ENCODE results near the gene HEATR1. TPM values are rescaled to one million over a fixed set of nuclear protein-coding genes. Genes with fewer than 3 reads are reported as not detected.

Gene HEATR1
- total RNA-seq, 2 donors from 2014 or later, result 51.8 to 65.4 TPM

DNA sequence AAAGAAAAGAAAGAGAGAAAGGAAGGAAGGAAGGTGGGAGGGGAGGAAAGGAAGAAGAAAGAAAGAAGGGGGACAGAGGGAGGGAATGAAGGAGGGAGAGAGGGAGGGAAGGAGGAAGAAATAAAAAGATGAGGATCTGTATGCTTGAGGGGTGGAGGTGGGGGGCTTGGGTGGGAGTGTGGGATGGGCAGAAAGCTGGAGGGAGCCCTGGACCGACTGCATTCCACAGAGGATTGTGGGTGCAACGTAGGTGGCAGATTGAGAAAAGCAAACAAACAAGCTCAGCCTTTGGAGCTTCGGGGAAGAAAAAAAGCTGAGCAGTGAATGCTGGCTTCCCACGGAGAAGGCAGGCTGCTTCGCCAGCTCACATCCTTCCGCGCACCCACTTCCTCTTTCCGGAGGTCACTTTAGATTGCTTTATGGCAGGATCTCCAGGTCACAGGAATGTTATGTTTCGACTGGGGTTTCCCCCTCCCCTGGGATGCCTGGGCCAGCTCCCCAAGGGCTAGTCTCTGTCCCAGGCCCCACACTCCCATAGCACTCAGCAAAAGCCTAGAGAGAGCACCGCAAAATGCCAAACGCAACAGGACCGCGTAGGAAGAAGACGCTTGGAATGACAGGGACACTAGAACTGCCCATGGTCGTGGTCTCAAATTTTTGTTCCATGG, 101.2 kb downstream of the HEATR1 start:
- Mint-ChIP-seq H3K36me3 (ENCODE audit: low read depth) (no peaks in the 10 kb centered on the region), H3K4me1 (peaks cover 22% of the 10 kb centered on the region), H3K9me3 (no peaks in the 10 kb centered on the region), H3K4me3 (peak overlapping the region; percentile 46), H3K27me3 (ENCODE audit: insufficient read depth) (no peaks in the 10 kb centered on the region), H3K27ac (peak overlapping the region; percentile 97)
- H3K4me3 ChIP-seq (ENCODE audit: low read length), result peak overlapping the region; percentile 48
- TF ChIP-seq, protein P1, sequence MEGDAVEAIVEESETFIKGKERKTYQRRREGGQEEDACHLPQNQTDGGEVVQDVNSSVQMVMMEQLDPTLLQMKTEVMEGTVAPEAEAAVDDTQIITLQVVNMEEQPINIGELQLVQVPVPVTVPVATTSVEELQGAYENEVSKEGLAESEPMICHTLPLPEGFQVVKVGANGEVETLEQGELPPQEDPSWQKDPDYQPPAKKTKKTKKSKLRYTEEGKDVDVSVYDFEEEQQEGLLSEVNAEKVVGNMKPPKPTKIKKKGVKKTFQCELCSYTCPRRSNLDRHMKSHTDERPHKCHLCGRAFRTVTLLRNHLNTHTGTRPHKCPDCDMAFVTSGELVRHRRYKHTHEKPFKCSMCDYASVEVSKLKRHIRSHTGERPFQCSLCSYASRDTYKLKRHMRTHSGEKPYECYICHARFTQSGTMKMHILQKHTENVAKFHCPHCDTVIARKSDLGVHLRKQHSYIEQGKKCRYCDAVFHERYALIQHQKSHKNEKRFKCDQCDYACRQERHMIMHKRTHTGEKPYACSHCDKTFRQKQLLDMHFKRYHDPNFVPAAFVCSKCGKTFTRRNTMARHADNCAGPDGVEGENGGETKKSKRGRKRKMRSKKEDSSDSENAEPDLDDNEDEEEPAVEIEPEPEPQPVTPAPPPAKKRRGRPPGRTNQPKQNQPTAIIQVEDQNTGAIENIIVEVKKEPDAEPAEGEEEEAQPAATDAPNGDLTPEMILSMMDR (conservative IDR thresholded peaks at IDR 0.05), result no peak
- 33 to 37% methylated on average over 6 to 15 of the region's 15 CpGs for WGBS, 2 experiments (ENCODE audit: insufficient coverage in 1 of 2, insufficient read length in 1 of 2)
- H3K4me1 ChIP-seq (ENCODE audit: control insufficient read depth, insufficient read depth, low read length), result peaks cover 2% of the 10 kb centered on the region
- no peaks in the 10 kb centered on the region for H3K36me3 ChIP-seq (ENCODE audit: control insufficient read depth, insufficient read depth, low read length)
- peak; percentile 89 for DNase-seq
- H3K9ac ChIP-seq (ENCODE audit: extremely low read depth, low read length, poor library complexity, severe bottlenecking), result peak overlapping the region; percentile 33
- no peaks in the 10 kb centered on the region for H3K27me3 ChIP-seq (ENCODE audit: control insufficient read depth, insufficient read depth, low read length, poor library complexity, severe bottlenecking)
- no peaks in the 10 kb centered on the region for H3K9me3 ChIP-seq (ENCODE audit: control insufficient read depth, low read length)
- peak overlapping the region; percentile 34 for H3K27ac ChIP-seq (ENCODE audit: low read depth, low read length)

DNA sequence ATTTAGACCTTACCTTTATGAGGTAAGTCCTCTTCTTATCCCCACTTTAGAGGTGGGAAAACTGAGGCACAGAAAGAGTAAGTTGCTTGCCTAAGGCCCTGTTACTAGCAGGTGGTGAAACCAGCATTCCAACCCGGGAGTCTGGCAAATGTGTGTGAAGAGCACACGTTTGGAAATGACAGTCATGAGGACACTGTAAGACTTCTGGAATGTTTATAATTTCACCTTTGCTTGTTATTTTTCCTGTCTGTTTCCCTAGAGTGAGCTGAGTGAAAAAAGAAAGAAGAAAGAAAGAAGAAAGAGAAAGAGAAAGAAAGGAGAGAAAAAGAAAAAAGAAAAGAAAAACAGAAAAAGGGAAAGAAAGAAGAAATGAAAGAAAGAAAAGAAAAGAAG, 101.7 kb downstream of the HEATR1 start:
- no peak overlapping the region for H3K27ac ChIP-seq (ENCODE audit: low read depth, low read length)
- peaks cover 2% of the 10 kb centered on the region for H3K4me1 ChIP-seq (ENCODE audit: control insufficient read depth, insufficient read depth, low read length)
- peaks cover 22% of the 10 kb centered on the region for H3K4me1 Mint-ChIP-seq

GRCh38 chr1:236501093-236501492, 103.2 kb downstream of the HEATR1 start:
- Mint-ChIP-seq H3K27me3 (ENCODE audit: insufficient read depth) (peaks cover under 1% of the 10 kb centered on the region), H3K4me1 (peaks cover 22% of the 10 kb centered on the region), H3K36me3 (ENCODE audit: low read depth) (no peaks in the 10 kb centered on the region), H3K27ac (no peak overlapping the region), H3K4me3 (no peak overlapping the region), H3K9me3 (no peaks in the 10 kb centered on the region)
- Histone ChIP-seq H3K9me3 (ENCODE audit: control insufficient read depth, low read length) (no peaks in the 10 kb centered on the region), H3K4me3 (ENCODE audit: low read length) (no peak overlapping the region), H3K9ac (ENCODE audit: extremely low read depth, low read length, poor library complexity, severe bottlenecking) (no peak overlapping the region), H3K4me1 (ENCODE audit: control insufficient read depth, insufficient read depth, low read length) (peaks cover 2% of the 10 kb centered on the region), H3K27me3 (ENCODE audit: control insufficient read depth, insufficient read depth, low read length, poor library complexity, severe bottlenecking) (no peaks in the 10 kb centered on the region), H3K36me3 (ENCODE audit: control insufficient read depth, insufficient read depth, low read length) (no peaks in the 10 kb centered on the region), H3K27ac (ENCODE audit: low read depth, low read length) (no peak overlapping the region)
- DNase-seq, result no peak
- WGBS, 2 experiments (ENCODE audit: insufficient coverage in 1 of 2, insufficient read length in 1 of 2), result 80 to 92% methylated on average over 1 to 6 of the region's 6 CpGs
- TF ChIP-seq, protein P1 (conservative IDR thresholded peaks at IDR 0.05), result no peak

More for the DNA sequence above, 101.7 kb downstream of the HEATR1 start:
- H3K9me3 ChIP-seq (ENCODE audit: control insufficient read depth, low read length), result no peaks in the 10 kb centered on the region
- H3K9me3 Mint-ChIP-seq, result no peaks in the 10 kb centered on the region
- DNase-seq, result no peak
- H3K36me3 ChIP-seq (ENCODE audit: control insufficient read depth, insufficient read depth, low read length), result no peaks in the 10 kb centered on the region
- H3K4me3 ChIP-seq (ENCODE audit: low read length), result no peak overlapping the region
- no peaks in the 10 kb centered on the region for H3K27me3 ChIP-seq (ENCODE audit: control insufficient read depth, insufficient read depth, low read length, poor library complexity, severe bottlenecking)
- H3K9ac ChIP-seq (ENCODE audit: extremely low read depth, low read length, poor library complexity, severe bottlenecking), result no peak overlapping the region
- WGBS, 2 experiments (ENCODE audit: insufficient coverage in 1 of 2, insufficient read length in 1 of 2), result 72 to 86% methylated on average over 1 to 2 of the region's 2 CpGs
- H3K27me3 Mint-ChIP-seq (ENCODE audit: insufficient read depth), result no peaks in the 10 kb centered on the region
- H3K36me3 Mint-ChIP-seq (ENCODE audit: low read depth), result no peaks in the 10 kb centered on the region
- TF ChIP-seq, protein P1 (conservative IDR thresholded peaks at IDR 0.05), result no peak
- peak overlapping the region; percentile 97 for H3K27ac Mint-ChIP-seq
- H3K4me3 Mint-ChIP-seq, result peak overlapping the region; percentile 46

Other genes with a start within 250 kb of the HEATR1 start
- 1 to 10 TPM; 5.0 to 5.5 TPM for gene EDARADD, start 210.2 kb downstream of the HEATR1 start, total RNA-seq
- gene LGALS8, start 80.5 kb downstream of the HEATR1 start, total RNA-seq, result 10 to 100 TPM; 11.4 to 15.0 TPM
- 1 to 10 TPM in 1 of 2 donors, under 1 TPM in 1; 0.79 to 2.2 TPM for gene ACTN2, start 82.0 kb upstream of the HEATR1 start, total RNA-seq
- 10 to 100 TPM; 28.5 to 29.5 TPM for gene MTR, start 190.8 kb upstream of the HEATR1 start, total RNA-seq